Measurements from ENCODE around the gene NEK1. TPM values are rescaled to one million over a fixed set of nuclear protein-coding genes. Genes with fewer than 3 reads are reported as not detected.

Gene NEK1
- total RNA-seq, 1 donor from 2014 or later: 9.4 TPM

GRCh38 chr4:169383724-169384123 lies 228.7 kb downstream of the NEK1 start:
- H3K36me3 Mint-ChIP-seq (ENCODE audit: low read depth): no peaks in the 10 kb centered on the region
- no peak overlapping the region for H3K27ac Mint-ChIP-seq
- H3K9me3 Mint-ChIP-seq: peaks cover 5% of the 10 kb centered on the region
- intact Hi-C loops (cut with micrococcal nuclease): no loop called here
- H3K27me3 Mint-ChIP-seq (ENCODE audit: low read depth): no peaks in the 10 kb centered on the region
- H3K4me3 Mint-ChIP-seq (ENCODE audit: low read depth): no peak overlapping the region
- DNase-seq (ENCODE audit: low spot score): no peak
- no peaks in the 10 kb centered on the region for H3K4me1 Mint-ChIP-seq (ENCODE audit: low read depth)

GRCh38 chr4:169379688-169380087 lies 232.7 kb downstream of the NEK1 start:
- intact Hi-C loops (cut with micrococcal nuclease): no loop called here
- H3K27ac Mint-ChIP-seq: no peak overlapping the region
- no peaks in the 10 kb centered on the region for H3K36me3 Mint-ChIP-seq (ENCODE audit: low read depth)
- peaks cover 23% of the 10 kb centered on the region for H3K9me3 Mint-ChIP-seq
- H3K4me3 Mint-ChIP-seq (ENCODE audit: low read depth): no peak overlapping the region
- no peaks in the 10 kb centered on the region for H3K27me3 Mint-ChIP-seq (ENCODE audit: low read depth)
- H3K4me1 Mint-ChIP-seq (ENCODE audit: low read depth): no peaks in the 10 kb centered on the region
- DNase-seq (ENCODE audit: low spot score): no peak

- Mint-ChIP-seq H3K4me3 (ENCODE audit: low read depth) (no peak overlapping the region), H3K4me1 (ENCODE audit: low read depth) (no peaks in the 10 kb centered on the region), H3K27ac (no peak overlapping the region), H3K36me3 (ENCODE audit: low read depth) (no peaks in the 10 kb centered on the region), H3K27me3 (ENCODE audit: low read depth) (no peaks in the 10 kb centered on the region), H3K9me3 (peaks cover 23% of the 10 kb centered on the region)
- DNase-seq (ENCODE audit: low spot score): no peak
- intact Hi-C loops (cut with micrococcal nuclease): no loop called here
Observed at GRCh38 chr4:169377367-169377766, 235.0 kb downstream of the NEK1 start.

DNA sequence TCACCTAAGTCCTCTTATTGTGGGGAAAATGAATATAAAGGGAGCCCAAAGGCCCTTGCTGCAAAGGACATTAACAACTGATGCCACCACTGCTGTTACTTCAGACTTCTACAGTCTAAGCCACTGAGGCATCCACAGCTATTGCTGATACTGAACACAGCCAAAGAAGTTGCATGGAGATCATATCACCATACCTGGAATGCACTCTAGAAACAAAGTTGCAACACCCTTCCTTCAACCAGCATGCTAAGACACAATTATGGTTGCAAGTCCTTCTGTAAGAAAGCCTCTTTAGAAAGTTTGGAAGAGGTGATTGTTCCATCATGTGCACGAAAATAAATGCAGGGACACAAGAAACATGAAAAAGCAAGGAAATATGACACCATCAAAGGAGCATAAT lies 236.0 kb downstream of the NEK1 start:
- Mint-ChIP-seq H3K9me3 (peaks cover 23% of the 10 kb centered on the region), H3K36me3 (ENCODE audit: low read depth) (no peaks in the 10 kb centered on the region), H3K4me3 (ENCODE audit: low read depth) (no peak overlapping the region), H3K27ac (no peak overlapping the region), H3K27me3 (ENCODE audit: low read depth) (no peaks in the 10 kb centered on the region), H3K4me1 (ENCODE audit: low read depth) (no peaks in the 10 kb centered on the region)
- intact Hi-C loops (cut with micrococcal nuclease): no loop called here
- no peak for DNase-seq (ENCODE audit: low spot score)

DNA sequence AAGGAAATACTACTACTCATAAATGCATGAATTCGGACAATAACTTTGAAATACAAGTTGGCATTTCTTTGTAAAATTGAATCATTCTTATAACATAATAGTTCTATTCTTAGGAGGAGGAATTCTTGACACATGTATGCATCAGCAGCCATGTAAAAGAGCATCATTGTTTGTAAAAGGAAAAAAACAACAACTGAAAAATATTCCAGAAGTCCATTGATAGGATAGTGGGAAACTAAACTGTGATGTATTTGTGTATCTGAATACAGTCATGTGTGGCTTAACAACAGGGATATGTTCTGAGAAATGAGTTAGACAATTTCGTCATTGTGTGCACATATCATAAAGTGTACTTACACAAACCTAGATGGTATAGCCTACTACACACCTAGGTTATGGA lies 239.6 kb downstream of the NEK1 start:
- no peak for DNase-seq (ENCODE audit: low spot score)
- Mint-ChIP-seq H3K4me3 (ENCODE audit: low read depth) (no peak overlapping the region), H3K9me3 (peaks cover 16% of the 10 kb centered on the region), H3K27ac (no peak overlapping the region), H3K4me1 (ENCODE audit: low read depth) (no peaks in the 10 kb centered on the region), H3K36me3 (ENCODE audit: low read depth) (no peaks in the 10 kb centered on the region), H3K27me3 (ENCODE audit: low read depth) (no peaks in the 10 kb centered on the region)
- intact Hi-C loops (cut with micrococcal nuclease): no loop called here

- Mint-ChIP-seq H3K9me3 (no peaks in the 10 kb centered on the region), H3K36me3 (ENCODE audit: low read depth) (no peaks in the 10 kb centered on the region), H3K27ac (no peak overlapping the region), H3K27me3 (ENCODE audit: low read depth) (no peaks in the 10 kb centered on the region), H3K4me3 (ENCODE audit: low read depth) (no peak overlapping the region), H3K4me1 (ENCODE audit: low read depth) (no peaks in the 10 kb centered on the region)
- DNase-seq (ENCODE audit: low spot score): no peak
- intact Hi-C loops (cut with micrococcal nuclease): no loop called here
Observed at GRCh38 chr4:169369634-169370033, 242.7 kb downstream of the NEK1 start.

- intact Hi-C loops (cut with micrococcal nuclease): no loop called here
- no peaks in the 10 kb centered on the region for H3K27me3 Mint-ChIP-seq (ENCODE audit: low read depth)
Observed at GRCh38 chr4:169367826-169368225, 244.6 kb downstream of the NEK1 start.

DNA sequence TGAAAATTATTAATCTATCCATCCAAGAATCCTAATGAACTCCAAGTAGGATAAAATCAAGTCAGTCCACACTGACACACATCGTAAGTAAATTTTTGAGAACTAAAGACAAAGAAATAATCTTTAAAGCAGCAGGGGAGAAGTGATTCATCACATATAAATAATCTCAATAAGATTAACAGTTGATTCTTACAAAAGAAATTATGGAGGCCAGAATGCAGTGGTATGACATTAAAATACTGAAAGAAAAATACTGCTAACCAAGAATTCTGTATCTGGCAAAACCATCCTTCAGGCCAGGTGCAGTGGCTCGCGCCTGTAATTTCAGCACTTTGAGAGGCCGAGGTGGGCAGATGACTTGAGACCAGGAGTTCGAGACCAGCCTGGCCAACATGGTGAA lies 245.6 kb downstream of the NEK1 start:
- no peaks in the 10 kb centered on the region for H3K36me3 Mint-ChIP-seq (ENCODE audit: low read depth)
- H3K27me3 Mint-ChIP-seq (ENCODE audit: low read depth): peaks cover 2% of the 10 kb centered on the region
- H3K27ac Mint-ChIP-seq: no peak overlapping the region
- no peaks in the 10 kb centered on the region for H3K9me3 Mint-ChIP-seq
- DNase-seq (ENCODE audit: low spot score): no peak
- H3K4me1 Mint-ChIP-seq (ENCODE audit: low read depth): peaks cover 3% of the 10 kb centered on the region
- H3K4me3 Mint-ChIP-seq (ENCODE audit: low read depth): no peak overlapping the region
- intact Hi-C loops (cut with micrococcal nuclease): no loop called here

More at GRCh38 chr4:169367826-169368225, 244.6 kb downstream of the NEK1 start:
- H3K4me1 Mint-ChIP-seq (ENCODE audit: low read depth): peaks cover 3% of the 10 kb centered on the region
- no peak overlapping the region for H3K4me3 Mint-ChIP-seq (ENCODE audit: low read depth)
- H3K27ac Mint-ChIP-seq: no peak overlapping the region
- H3K9me3 Mint-ChIP-seq: no peaks in the 10 kb centered on the region
- no peaks in the 10 kb centered on the region for H3K36me3 Mint-ChIP-seq (ENCODE audit: low read depth)
- no peak for DNase-seq (ENCODE audit: low spot score)

- intact Hi-C loops (cut with micrococcal nuclease): no loop called here
- H3K4me3 Mint-ChIP-seq (ENCODE audit: low read depth): no peak overlapping the region
- no peak for DNase-seq (ENCODE audit: low spot score)
- no peaks in the 10 kb centered on the region for H3K36me3 Mint-ChIP-seq (ENCODE audit: low read depth)
- H3K9me3 Mint-ChIP-seq: no peaks in the 10 kb centered on the region
- H3K27ac Mint-ChIP-seq: no peak overlapping the region
- peaks cover 11% of the 10 kb centered on the region for H3K27me3 Mint-ChIP-seq (ENCODE audit: low read depth)
- H3K4me1 Mint-ChIP-seq (ENCODE audit: low read depth): peaks cover 3% of the 10 kb centered on the region
Observed at GRCh38 chr4:169362607-169363006, 249.8 kb downstream of the NEK1 start.

GRCh38 chr4:169361756-169362155 lies 250.6 kb downstream of the NEK1 start:
- Mint-ChIP-seq H3K27ac (no peak overlapping the region), H3K36me3 (ENCODE audit: low read depth) (no peaks in the 10 kb centered on the region), H3K4me1 (ENCODE audit: low read depth) (peaks cover 3% of the 10 kb centered on the region), H3K4me3 (ENCODE audit: low read depth) (no peak overlapping the region), H3K9me3 (no peaks in the 10 kb centered on the region), H3K27me3 (ENCODE audit: low read depth) (peaks cover 11% of the 10 kb centered on the region)
- intact Hi-C loops (cut with micrococcal nuclease): no loop called here
- DNase-seq (ENCODE audit: low spot score): no peak

DNA sequence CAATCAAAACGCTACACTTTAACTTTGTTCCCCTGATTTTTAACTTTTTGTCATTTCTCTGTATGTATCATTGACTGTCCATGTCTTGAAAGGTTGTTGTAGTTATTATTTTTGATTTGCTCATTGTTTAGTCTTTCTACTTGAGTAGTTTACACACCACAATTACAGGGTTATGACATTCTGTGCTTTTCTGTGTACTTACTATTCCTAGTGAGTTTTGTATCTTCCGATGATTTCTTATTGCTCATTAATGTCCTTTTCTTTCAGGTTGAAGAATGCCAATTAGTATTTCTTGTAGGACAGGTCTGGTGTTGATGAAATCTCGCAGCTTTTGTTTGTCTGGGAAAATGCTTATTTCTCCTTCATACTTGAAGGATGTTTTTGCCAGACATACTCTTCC lies 252.4 kb downstream of the NEK1 start:
- no peaks in the 10 kb centered on the region for H3K36me3 Mint-ChIP-seq (ENCODE audit: low read depth)

GRCh38 chr4:169352360-169352759 lies 260.0 kb downstream of the NEK1 start:
- Mint-ChIP-seq H3K27ac (no peak overlapping the region), H3K27me3 (ENCODE audit: low read depth) (peaks cover 1% of the 10 kb centered on the region), H3K36me3 (ENCODE audit: low read depth) (no peaks in the 10 kb centered on the region), H3K4me1 (ENCODE audit: low read depth) (no peaks in the 10 kb centered on the region), H3K9me3 (no peaks in the 10 kb centered on the region), H3K4me3 (ENCODE audit: low read depth) (no peak overlapping the region)
- DNase-seq (ENCODE audit: low spot score): no peak
- intact Hi-C loops (cut with micrococcal nuclease): no loop called here

More for the DNA sequence above, 252.4 kb downstream of the NEK1 start:
- intact Hi-C loops (cut with micrococcal nuclease): no loop called here
- no peak overlapping the region for H3K27ac Mint-ChIP-seq
- H3K9me3 Mint-ChIP-seq: no peaks in the 10 kb centered on the region
- peaks cover 11% of the 10 kb centered on the region for H3K27me3 Mint-ChIP-seq (ENCODE audit: low read depth)
- no peak for DNase-seq (ENCODE audit: low spot score)
- no peak overlapping the region for H3K4me3 Mint-ChIP-seq (ENCODE audit: low read depth)
- H3K4me1 Mint-ChIP-seq (ENCODE audit: low read depth): peaks cover 3% of the 10 kb centered on the region

GRCh38 chr4:169351872-169352271 lies 260.5 kb downstream of the NEK1 start:
- Mint-ChIP-seq H3K27ac (no peak overlapping the region), H3K4me1 (ENCODE audit: low read depth) (no peaks in the 10 kb centered on the region), H3K4me3 (ENCODE audit: low read depth) (no peak overlapping the region), H3K9me3 (no peaks in the 10 kb centered on the region), H3K36me3 (ENCODE audit: low read depth) (no peaks in the 10 kb centered on the region), H3K27me3 (ENCODE audit: low read depth) (peaks cover 1% of the 10 kb centered on the region)
- DNase-seq (ENCODE audit: low spot score): no peak
- intact Hi-C loops (cut with micrococcal nuclease): no loop called here

DNA sequence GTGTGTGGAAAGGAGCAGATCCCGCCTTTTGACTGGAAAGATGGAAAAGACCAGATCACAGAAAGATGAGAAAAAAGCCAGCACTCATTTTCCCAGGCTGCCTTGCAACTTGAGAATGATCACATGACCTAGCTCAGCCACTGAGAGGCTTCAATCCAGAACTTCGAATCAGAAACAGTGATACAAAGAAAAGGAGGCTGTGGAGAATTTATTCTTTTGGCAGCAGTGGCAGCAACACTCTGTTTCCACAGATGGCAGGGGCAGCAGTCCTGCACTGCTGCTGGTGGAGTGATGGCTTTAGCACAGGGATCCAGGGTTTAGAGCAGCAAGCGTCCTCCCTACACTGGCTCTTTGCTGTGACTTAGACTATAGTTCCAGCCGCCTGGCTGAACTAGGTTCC lies 263.8 kb downstream of the NEK1 start:
- Mint-ChIP-seq H3K4me3 (ENCODE audit: low read depth) (no peak overlapping the region), H3K4me1 (ENCODE audit: low read depth) (no peaks in the 10 kb centered on the region), H3K27me3 (ENCODE audit: low read depth) (no peaks in the 10 kb centered on the region), H3K9me3 (no peaks in the 10 kb centered on the region), H3K36me3 (ENCODE audit: low read depth) (no peaks in the 10 kb centered on the region), H3K27ac (no peak overlapping the region)
- DNase-seq (ENCODE audit: low spot score): no peak
- intact Hi-C loops (cut with micrococcal nuclease): no loop called here

Measured in activated T-helper 2 cell treated with anti-CD3 and anti-CD28 coated beads, Interferon-gamma antibody, Interleukin-2, Interleukin-4, amounts not matched to agents 10 μg/mL and 5 μg/mL and 100 μg/mL, durations not matched to agents 14 hours and 24 hours and 36 hours (primary cell).